Camera-type eye (tissue), 1 donor: ENCODE data around the gene EPHA3. TPM values are rescaled to one million over a fixed set of nuclear protein-coding genes. Genes with fewer than 3 reads are reported as not detected.

Experiments
- total RNA-seq: library from RNA; depleted of rRNA; stranded (reverse); fragments of >200 nt; gene quantifications from one replicate; pipeline ENCODE4 v1.2.3, GENCODE V29; 2014

EPHA3 gene
- 70.5 TPM for total RNA-seq

GRCh38 chr3:89107461-89108290, at the start of gene EPHA3:
EPHA3 (plus strand) TSS chr3:89107621; CDS start chr3:89107749, 128 bp downstream.

